ENCODE data around the gene PNMA8C.

PNMA8C gene

GRCh38 chr19:46428239-46429135 lies at the start of gene PNMA8C:
TSS of gene PNMA8C (minus strand) at chr19:46428936. CDS start at chr19:46428359, 577 bp downstream.
- DNase-seq (ENCODE audit: low read depth in 1 of 2, low spot score in 1 of 2) = no peak

DNA sequence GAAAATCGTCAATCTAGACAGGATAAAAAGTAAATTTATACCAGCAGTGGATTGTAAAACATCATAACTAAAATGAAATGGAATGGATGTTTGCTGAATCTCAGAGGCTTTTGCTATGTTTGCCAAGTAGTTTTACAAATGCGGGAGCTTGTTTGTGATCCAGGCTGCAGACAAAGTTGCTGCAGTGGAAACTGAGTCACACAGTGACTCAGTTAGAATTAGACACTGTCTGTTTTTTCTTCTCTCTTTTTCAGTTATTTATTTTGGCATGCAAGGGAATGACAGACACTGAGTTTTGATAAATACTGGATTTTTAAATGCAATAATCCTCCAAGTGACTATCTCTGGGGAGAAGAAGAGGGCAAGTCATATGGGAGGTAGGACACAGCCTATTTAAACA lies 47.2 kb upstream of the PNMA8C start:
- no peak for DNase-seq (ENCODE audit: low read depth in 1 of 2, low spot score in 1 of 2)

- no peak for DNase-seq (ENCODE audit: low read depth in 1 of 2, low spot score in 1 of 2)
Observed at GRCh38 chr19:46474211-46474610, 45.5 kb upstream of the PNMA8C start.

- no peak for DNase-seq (ENCODE audit: low read depth in 1 of 2, low spot score in 1 of 2)
Observed at GRCh38 chr19:46472592-46472991, 43.9 kb upstream of the PNMA8C start.

GRCh38 chr19:46471811-46472543 lies 43.2 kb upstream of the PNMA8C start:
- DNase-seq (ENCODE audit: low read depth in 1 of 2, low spot score in 1 of 2) = no peak

DNA sequence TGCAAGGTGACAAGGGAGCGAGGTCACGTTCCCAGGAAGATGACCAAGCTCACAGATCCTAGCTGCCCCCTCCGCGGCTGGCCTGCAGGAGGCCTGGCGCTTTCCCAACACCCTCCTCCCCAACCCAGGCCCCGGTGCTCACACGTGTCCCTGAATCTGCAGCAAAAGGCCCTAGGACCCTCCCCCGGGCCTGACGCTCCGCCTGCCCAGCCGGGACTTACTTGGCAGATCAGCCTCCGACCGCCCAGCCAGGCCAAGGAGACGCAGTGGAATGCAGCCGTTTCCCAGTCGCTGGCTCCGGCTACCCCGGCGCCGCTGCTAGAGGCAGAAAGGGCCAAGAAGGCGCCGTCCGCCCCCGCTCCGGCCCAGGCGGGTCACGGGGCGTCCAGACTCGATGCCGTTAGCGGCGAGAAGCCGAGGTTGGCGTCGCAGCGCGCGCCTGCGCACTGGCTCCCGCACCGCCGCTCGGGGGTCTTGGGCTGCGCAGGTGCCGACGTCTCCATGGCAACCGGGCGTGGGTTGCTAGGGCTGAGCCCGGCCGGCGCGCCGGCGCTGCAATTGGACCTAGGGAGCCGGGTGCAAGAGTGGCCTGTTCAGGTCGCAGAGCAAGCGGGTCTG lies 42.5 kb upstream of the PNMA8C start, which contains the start of gene PNMA8A:
PNMA8A (minus strand) TSS at position 448 of the 618 bp plus-strand sequence. CDS start 528 bp downstream, outside the sequence.
- DNase-seq (ENCODE audit: low read depth in 1 of 2, low spot score in 1 of 2) = no peak

DNA sequence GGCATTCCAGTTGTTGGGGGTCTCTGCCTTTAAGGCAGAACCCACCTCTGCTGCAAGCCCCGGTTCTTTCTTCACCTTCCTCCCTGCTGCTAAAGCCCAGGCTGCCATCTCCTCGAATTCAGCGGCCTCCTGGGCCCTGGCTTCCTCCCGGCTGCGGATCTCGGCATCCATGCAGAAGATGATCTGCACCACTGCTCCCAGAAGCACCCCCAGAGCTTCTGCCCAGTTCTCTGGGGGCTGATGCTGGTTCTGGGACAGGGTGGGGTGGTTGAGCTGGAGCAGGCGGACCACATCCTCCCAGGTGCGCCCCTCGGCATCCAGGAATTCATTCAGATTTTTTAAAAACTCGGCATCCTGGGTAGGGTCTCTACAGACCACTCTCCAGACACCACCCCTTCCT lies 41.6 kb upstream of the PNMA8C start:
- no peak for DNase-seq (ENCODE audit: low read depth in 1 of 2, low spot score in 1 of 2)

DNA sequence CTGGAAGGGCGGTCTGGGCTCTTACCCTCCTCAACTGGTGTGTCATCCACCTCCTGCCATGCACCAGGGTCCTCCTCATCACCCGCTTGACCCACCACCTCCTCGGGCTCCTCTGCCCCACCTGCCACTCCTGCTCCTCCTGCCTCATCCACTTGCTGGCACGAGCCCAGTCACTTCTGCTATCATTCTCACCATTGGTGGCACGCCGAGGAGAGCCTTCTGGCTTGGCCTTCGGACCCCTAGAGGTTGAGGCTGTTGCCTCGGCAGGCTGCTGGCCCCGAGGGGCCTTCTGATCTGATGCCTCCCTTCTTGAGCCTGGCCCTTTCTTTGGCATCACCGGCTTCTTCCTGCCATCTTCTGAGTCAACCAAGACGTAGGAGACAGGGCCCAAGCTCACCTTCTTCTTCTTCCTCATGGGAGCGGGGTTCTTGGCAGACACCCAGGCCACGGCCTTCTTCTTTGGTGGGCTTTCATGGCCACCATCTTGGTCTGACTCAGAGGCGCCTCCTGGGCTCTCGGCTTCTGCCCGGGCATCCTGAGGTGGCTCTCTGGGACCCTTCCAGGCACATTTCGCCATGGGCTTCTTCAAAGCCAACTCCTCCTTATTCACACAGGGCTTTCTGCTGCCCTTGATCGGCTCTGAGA lies 40.9 kb upstream of the PNMA8C start:
- DNase-seq (ENCODE audit: low read depth in 1 of 2, low spot score in 1 of 2) = no peak

DNA sequence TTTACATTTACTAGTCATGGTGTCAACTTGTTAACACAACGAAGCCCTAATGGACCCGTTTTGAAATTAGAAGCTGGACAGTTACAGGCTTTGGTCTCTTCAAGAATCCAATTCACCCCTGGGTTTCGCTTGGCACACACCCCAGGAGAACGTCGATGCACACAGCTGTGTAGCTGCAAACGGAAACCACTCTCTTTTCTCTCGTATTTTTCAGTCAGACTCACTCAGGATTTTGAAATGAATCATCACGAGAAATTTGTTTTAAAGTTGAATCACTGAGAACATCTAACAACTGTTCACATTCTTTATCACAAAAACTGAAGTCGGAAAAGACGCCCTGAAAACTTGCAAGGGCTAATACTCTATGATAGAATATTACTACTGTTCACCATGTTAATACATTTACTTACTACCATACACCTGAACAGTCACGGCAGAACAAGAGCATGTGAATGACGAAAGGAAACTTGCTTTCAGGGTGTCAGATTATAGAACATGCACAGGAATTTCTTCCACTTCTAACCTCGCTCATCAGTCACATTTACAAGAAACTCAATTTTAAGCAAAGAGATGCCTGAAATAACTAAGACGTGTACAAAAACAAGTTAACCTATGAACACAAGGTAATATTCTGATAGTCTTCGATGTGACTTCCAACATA lies 37.9 kb upstream of the PNMA8C start:
- DNase-seq (ENCODE audit: low read depth in 1 of 2, low spot score in 1 of 2) = no peak

DNA sequence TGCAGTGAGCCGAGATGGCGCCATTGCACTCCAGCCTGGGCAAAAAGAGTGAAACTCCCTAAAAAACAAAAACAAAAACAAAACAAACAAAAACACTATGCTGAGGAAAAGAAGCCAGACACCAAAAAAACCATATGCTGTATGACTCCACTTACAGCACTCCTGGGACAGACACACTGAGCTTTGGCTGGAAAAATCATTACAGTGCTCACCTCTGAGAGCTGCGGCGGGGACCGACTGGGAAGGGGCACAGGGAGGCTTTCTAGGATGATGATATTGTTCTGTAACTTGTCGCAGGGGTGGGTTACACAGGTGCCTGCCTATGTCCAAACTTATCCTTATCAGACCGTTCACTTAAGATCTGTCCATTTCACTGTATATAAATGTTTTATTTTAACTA lies 34.8 kb upstream of the PNMA8C start:
- DNase-seq (ENCODE audit: low read depth in 1 of 2, low spot score in 1 of 2) = no peak

GRCh38 chr19:46461537-46461936 lies 32.8 kb upstream of the PNMA8C start:
- no peak for DNase-seq (ENCODE audit: low read depth in 1 of 2, low spot score in 1 of 2)

DNA sequence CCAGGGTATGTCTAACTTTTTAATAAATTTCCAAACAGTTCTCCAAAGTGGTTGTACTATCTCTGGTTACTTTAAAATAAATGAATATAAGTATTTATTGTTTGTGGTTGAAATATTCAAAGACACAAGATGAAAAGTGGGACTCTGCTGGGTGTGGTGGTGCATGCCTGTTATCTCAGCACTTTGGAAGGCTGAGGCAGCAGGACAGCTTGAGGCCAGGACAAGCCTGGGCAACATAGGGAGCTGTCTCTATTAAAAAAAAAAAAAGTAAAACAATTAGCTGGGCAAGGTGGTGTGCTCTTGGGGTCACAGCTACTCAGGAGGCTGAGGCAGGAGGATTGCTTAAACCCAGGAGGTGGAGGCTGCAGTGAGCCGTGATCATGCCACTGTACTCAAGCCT lies 32.2 kb upstream of the PNMA8C start:
- DNase-seq (ENCODE audit: low read depth in 1 of 2, low spot score in 1 of 2) = no peak

DNA sequence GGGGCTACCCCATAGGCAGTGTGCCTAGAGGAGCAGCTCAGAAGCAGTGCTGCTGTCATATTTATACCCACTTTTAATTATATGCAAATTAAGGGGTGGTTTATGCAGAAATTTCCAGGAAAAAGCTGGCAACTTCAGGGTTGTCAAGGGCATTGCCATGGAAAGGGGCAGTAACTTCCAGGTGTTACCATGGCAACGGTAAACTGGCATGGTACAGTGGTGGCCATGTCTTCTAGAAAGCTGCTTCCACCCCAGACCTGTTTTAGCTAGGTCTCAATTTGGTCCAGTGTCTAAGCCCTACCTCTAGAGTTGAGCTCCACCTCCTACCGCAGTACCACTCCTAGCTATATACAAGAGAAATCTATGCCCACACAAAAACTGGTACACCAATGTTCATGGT lies 31.3 kb upstream of the PNMA8C start:
- DNase-seq (ENCODE audit: low read depth in 1 of 2, low spot score in 1 of 2) = no peak

- no peak for DNase-seq (ENCODE audit: low read depth in 1 of 2, low spot score in 1 of 2)
Observed at GRCh38 chr19:46456930-46457329, 28.2 kb upstream of the PNMA8C start.

DNA sequence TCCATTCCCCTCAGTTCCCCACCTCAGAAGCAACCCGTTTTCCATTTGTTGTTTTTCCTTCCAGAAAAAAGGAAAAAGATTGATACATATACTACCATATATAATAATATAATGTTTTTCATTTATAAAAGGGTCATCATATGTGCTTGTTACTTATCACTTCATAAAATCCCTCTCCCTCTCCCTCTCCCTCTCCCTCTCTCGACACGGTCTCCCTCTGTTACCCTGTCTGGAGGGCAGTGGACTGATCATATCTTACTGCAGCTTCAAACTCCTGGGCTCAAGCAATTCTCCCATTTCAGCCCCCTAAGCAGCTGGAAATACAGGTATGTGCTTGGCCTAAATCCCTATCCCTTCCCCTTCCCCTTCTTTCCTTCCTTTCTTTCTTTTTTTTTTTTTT lies 25.5 kb upstream of the PNMA8C start:
- DNase-seq (ENCODE audit: low read depth in 1 of 2, low spot score in 1 of 2) = no peak

DNA sequence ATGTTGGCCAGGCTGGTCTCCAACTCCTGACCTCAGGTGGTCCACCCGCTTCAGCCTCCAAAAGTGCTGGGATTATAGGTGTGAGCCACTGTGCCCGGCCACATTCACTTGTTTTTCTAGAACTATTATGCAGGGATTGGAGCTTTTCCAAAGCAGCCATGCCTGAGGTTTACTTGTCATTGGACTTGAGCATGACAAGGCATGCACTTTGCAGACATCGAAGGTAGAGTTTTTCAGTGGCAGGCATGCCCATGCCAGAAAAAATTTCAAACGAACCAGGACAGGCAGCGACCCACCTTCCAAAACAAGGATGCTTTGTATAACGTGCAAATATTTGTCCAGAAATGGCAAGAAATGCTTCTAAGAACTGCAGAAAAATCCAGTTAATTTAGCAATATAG lies 24.9 kb upstream of the PNMA8C start:
- no peak for DNase-seq (ENCODE audit: low read depth in 1 of 2, low spot score in 1 of 2)

- no peak for DNase-seq (ENCODE audit: low read depth in 1 of 2, low spot score in 1 of 2)
Observed at GRCh38 chr19:46452186-46452585, 23.4 kb upstream of the PNMA8C start.

DNA sequence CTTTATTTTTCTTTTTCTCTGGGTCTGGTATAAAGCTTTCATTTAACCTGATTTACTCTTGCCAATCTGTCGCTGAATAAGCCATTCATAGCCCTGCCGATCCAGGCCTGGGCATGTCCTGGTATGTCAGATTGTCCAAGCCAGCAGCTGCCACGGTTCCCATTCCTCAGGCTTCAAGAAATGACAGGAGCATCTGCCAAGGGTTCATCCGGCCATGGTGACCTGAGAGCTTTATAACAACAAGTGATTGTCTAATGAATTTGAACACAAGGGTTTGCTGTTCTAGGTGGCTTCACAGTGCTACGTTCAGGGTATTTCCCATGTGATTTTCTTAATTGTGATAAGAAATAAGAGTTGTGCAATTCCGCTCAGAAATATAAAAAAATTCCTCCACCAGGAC lies 22.6 kb upstream of the PNMA8C start:
- DNase-seq (ENCODE audit: low read depth in 1 of 2, low spot score in 1 of 2) = no peak

- DNase-seq (ENCODE audit: low read depth in 1 of 2, low spot score in 1 of 2) = no peak
Observed at GRCh38 chr19:46450737-46451136, 22.0 kb upstream of the PNMA8C start.

DNA sequence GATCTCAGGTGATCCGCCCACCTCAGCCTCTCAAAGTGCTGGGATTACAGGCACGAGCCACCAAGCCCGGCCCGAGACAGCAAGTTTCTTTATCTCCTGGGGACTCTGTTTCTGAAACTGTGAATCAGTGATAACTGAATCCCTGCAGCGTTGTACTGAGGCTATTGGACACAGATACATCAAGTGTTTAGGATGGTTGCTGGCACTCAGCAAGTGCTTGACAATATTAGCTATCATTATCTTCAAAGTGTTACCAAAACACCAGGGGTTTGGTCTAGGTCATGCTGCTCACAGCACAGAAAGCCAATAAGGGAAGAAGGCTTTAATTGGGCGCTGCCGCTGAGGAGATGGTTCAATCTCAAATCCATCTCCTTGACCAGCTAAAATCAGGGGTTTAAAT lies 20.5 kb upstream of the PNMA8C start:
- DNase-seq (ENCODE audit: low read depth in 1 of 2, low spot score in 1 of 2) = no peak

- no peak for DNase-seq (ENCODE audit: low read depth in 1 of 2, low spot score in 1 of 2)
Observed at GRCh38 chr19:46448601-46449000, 19.9 kb upstream of the PNMA8C start.
